HK-2 (cell line): Measurements from ENCODE around the gene TTLL8.

Source experiments
- DNase-seq: peaks from one replicate; pipeline ENCODE4 v3.0.0-alpha.2; 2018; ENCODE audit not compliant: unreplicated experiment

The TTLL8 gene

GRCh38 chr22:50082961-50083461, 24.9 kb upstream of the TTLL8 start:
- DNase-seq: no peak

GRCh38 chr22:50082197-50082715, 24.2 kb upstream of the TTLL8 start:
- no peak for DNase-seq

- DNase-seq: no peak
Observed at GRCh38 chr22:50081426-50082196, 23.5 kb upstream of the TTLL8 start.

- no peak for DNase-seq
Observed at GRCh38 chr22:50080077-50080465, 22.0 kb upstream of the TTLL8 start.

- no peak for DNase-seq
Observed at GRCh38 chr22:50078761-50079160, 20.7 kb upstream of the TTLL8 start.

- DNase-seq: no peak
Observed at GRCh38 chr22:50078246-50078645, 20.1 kb upstream of the TTLL8 start.

GRCh38 chr22:50076646-50077535, 18.8 kb upstream of the TTLL8 start:
- no peak for DNase-seq

- no peak for DNase-seq
Observed at GRCh38 chr22:50074551-50075530, 16.7 kb upstream of the TTLL8 start.

- no peak for DNase-seq
Observed at GRCh38 chr22:50074056-50074455, 16.0 kb upstream of the TTLL8 start.

- DNase-seq: no peak
Observed at GRCh38 chr22:50072714-50073538, 14.8 kb upstream of the TTLL8 start.

GRCh38 chr22:50072167-50072555, 14.1 kb upstream of the TTLL8 start:
- no peak for DNase-seq

GRCh38 chr22:50071432-50072166, 13.5 kb upstream of the TTLL8 start:
- DNase-seq: no peak

GRCh38 chr22:50070366-50070765, 12.3 kb upstream of the TTLL8 start:
- DNase-seq: no peak

GRCh38 chr22:50068096-50068495, 10.0 kb upstream of the TTLL8 start:
- DNase-seq: no peak

- DNase-seq: no peak
Observed at GRCh38 chr22:50067244-50067643, 9.1 kb upstream of the TTLL8 start.

- DNase-seq: no peak
Observed at GRCh38 chr22:50064453-50064852, 6.4 kb upstream of the TTLL8 start.

- no peak for DNase-seq
Observed at GRCh38 chr22:50063589-50064393, 5.7 kb upstream of the TTLL8 start.

- DNase-seq: no peak
Observed at GRCh38 chr22:50062509-50063135, 4.5 kb upstream of the TTLL8 start.
